Stimulated activated CD4-positive, alpha-beta T cell treated with anti-CD3 and anti-CD28 coated beads, Interleukin-15, amount 100 ng/mL, for 24 hours (primary cell): ENCODE measurements around the gene NDRG3.
"Not testable (repeated sequence)": the region's sequence is repeated elsewhere in the genome, so short reads cannot be mapped to it uniquely, and the experiment has no call there.

ENCODE experiments used
- DNase-seq: peaks from one replicate; pipeline ENCODE4 v3.0.0-alpha.2; 2020

Gene NDRG3

DNA sequence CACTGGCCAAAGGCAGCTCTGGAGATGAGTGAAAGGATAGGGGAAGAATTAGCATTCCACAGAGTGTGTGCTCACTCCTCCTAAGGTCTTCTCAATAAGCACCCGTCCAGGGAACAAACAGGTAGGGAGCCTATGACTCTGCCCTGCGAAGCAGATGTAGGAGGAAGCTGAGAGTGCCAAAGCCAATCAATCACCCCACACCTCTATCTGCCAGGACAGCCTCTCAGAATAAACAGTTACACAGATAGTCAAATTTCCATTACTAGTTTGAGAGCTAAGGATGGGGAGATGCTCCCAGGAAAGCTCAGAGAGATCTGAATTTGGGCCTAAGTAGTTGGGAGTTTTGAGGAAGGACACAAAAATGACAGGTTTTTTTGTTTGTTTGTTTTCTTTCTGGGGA is 59.4 kb downstream of the NDRG3 start:
- no peak for DNase-seq

DNA sequence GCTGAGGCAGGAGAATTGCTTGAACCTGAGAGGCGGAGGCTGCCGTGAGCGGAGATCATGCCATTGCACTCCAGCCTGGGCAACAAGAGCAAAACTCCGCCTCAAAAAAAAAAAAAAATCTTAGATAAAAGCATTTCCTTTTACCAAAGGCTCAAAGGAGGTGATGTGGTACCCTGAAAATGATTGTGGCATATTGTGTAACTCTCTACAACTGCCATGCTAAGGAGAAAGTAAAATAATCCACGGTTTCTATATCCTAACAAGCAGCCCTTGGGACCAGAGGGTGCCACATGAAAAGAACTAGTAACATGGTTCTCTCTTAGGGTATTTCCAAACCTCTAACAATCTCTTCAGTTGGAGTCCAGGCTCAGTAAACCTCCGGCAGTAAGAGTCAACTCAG is 61.1 kb downstream of the NDRG3 start:
- no peak for DNase-seq

DNA sequence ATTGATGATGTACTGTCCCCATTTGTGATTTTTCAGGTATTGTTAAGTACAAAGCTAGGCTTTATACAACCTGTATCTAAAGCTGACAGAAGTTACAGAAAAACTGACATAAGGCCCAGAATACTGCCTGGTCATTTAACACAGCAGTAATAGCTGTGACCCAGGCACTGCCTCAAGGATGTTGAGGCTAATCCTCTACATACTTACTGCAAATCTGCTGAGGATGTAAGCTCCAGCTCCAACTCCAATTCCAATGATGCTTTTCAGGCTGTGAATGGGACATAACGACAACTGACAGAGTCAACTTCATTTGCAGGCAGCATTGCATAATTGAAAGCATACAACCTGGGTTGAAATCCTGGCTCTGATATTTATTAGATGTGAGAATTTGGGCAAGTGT is 63.6 kb downstream of the NDRG3 start:
- DNase-seq: no peak

DNA sequence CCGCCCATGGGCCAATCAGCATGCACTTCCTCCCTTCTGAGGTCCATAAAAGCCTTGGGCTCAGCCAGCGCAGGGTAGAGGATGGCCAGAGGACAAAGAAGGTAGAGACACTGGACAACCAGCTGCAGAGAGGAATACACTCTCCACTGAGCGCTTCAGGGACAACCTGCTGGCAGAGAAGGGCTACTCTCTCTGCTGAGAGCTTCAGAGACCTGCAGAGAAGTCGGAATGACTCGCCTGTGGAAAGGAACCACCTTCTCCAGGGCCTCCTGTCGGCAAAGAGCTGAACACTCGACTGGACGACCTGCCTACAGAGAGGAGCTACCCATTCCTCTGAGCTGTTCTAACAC is 68.5 kb downstream of the NDRG3 start:
- DNase-seq: no peak

DNA sequence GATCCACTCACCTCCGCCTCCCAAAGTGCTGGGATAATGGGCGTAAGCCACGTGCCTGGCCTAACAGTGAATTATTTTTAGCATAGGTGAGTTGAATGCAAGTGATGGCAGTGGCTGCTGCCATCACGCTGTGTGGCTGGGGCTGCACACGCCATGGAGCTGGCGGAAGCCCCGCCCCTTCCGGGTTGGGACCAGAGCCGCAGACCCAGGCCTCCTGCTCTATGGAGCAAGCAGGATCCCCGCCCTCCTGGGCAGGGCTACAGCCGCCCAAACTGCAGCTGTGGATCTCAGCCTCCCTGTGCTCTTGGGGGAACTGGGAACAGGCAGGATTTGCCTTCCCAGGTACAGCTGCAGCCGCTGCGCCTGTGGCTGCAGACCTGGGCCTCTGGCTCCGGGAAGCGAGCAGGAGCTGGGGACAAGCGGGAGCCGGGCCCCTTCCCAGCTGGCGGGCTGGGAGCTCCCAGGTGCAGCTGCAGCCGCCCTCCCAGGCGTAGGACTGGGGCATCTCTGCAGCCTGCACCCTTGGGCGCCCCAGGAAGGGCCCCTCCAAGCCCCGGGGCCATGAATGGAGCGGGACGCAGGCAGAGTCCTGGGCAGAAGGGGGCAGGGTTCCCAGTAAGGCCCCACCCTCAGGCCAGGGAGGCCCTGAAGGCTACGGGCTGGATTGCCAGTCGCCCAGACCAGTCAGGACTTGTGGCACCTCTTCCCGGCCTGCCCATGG is 69.0 kb downstream of the NDRG3 start:
- no peak for DNase-seq

DNA sequence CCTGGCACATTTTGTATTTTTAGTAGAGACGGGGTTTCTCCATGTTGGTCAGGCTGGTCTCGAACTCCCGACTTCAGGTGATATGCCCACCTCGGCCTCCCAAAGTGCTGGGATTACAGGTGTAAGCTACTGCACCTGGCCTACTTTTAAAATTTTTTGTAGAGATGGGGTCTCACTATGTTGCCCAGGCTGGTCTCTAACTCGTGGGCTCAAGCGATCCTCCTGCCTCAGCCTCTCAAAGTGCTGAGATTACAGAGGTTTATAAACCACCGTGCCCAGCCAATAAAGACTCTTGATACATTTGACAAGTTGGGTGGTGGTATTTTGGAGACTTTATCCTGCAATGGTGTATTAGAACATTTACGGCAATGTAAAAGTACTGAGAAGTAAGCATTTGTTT is 70.3 kb downstream of the NDRG3 start:
- DNase-seq: not testable (repeated sequence)

DNA sequence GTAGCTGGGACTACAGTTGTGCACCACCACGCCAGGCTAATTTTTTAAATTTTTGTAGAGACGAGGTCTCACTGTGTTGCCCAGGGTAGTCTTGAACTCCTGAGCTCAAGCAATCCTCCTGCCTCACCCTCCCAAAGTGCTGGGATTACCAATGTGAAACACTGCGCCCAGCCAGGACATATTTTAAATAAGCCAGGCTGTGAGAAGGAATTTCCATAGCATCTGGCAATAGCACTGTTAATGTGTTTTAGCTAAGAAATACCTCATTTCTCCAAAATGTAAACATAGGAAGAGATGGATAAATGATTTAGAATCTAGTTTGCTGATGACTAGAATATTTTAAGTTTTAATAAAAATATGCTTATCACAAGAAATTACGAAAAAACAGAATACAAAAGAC is 72.9 kb downstream of the NDRG3 start:
- no peak for DNase-seq

DNA sequence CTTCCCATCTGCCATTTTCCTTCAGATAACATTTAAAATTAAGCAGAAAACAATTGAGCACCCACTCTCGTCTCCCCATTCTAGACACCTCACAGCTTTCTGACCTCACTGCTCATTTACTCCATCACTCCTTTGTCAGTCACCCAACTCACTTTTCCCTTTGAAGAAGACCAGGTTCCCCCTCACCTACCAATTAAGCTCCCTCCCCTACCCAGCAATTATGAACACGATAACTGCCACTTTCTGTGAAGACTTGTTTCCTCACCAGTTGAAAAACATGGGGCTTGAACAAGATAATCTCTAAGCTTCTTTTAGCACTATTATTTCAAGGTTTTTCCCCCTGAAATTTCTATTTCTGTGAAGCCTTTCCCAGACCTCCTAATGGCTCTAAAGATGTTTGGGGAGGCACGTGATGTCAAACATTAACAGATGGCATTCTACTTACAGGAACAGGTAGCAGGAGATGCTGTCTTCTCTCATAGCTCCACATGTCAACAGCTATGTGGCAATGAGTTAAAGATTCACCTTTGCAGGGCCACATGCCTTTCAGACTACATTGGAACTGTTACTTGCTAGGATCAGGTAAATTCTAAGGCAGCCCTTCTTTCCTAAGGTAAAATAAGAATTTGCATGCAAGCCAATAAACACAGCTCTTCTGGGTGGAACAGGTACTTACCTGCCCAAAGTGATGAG is 75.1 kb downstream of the NDRG3 start:
- no peak for DNase-seq

DNA sequence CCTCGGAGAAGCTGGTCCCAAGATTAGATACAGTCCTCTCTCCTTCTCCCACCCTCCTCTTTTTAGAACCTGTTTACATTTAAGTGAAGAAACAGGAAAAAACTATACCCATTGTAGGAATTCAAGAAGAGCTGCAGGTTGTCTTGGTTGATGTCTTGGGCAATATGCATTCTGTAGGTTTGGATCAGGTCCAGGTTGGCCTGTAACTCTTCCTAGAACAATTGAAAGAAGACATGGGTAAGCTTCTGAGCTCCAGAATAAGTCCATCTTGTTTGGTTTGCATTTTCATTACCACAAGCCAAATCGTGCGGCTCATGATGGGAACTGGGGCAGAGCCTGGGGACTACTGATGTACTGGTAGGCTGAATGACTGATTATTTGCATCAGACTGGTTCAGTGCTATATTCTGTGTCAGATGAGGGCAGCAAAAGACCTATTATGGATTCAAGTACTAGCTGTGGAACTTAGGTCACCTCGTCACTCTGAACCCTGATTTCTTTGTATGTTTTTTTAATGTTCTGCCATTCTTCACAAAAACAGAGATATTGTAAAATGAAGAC is 79.6 kb downstream of the NDRG3 start:
- DNase-seq: no peak

DNA sequence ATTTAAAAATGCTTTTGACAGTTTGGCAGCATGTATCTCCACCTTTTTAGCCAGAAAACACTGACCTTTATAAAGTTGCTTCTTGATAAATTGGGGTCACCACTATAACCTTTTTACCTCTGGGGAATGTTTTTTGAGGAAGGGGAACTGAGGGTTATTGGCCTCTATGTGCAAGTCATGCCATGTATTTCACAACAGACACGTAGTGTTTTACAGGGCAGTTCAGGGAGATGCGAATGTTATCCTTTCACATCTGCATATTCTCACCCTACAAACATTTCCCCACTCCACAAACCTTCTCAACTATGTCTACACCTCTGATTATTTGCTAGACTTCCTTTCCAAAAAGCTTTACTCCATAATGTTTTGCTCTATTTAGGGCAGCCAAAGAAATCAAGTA is 82.9 kb downstream of the NDRG3 start:
- no peak for DNase-seq

DNA sequence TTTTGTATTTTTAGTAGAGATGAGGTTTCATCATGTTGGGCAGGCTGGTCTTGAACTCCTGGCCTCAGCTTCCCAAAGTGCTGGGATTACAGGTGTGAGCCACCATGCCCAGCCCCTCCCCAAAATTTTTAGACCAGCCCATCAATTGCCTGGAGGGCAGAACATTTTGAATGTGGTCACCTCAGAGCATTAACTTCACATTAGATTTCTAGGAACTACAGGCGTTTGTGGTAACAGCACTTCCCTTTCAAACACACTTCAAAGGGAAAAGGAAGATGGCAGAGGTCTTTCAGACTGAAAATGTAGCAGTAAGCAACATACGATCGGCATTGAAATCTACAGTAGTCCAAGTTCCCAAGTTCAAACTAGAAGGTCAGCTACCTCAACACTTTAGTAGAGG is 87.6 kb downstream of the NDRG3 start:
- no peak for DNase-seq

DNA sequence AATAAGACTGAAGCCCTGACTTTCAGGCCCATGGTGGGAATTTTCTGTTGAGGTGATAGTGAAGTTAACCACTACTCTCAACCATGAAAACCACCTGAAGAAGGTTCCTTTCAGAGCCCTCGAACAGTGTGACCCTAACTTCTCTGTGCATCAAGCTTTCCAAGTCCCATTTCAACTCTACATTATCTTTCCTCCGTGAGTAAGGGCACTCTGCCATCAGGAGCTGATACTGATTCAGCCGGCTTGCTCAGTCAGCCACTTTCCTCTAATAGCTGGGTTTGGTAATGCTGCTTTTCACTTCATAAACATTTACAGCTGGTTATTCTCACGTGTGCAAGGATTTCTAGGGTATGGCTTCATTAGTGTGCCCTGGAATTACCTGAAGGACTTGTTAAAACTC is 89.2 kb downstream of the NDRG3 start:
- DNase-seq: no peak

DNA sequence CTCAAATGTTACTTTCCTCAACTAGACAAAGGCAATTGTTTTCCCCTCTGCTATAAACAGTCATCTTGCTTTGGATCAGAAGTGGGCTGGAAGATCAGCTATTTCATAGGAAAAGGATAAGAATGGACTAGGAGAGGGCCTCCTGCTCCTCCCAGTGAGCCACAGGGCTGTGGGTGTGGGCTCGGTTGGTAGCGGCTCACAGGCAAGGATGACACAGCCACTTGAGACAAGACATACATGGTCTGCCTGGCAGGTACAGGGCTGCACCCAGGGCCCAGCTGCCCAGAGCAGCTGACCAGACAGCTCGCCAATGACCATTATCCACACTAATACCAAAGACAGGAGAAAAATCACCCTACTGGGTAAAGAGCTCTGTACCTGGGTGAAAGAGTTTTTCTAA is 90.9 kb downstream of the NDRG3 start:
- no peak for DNase-seq

DNA sequence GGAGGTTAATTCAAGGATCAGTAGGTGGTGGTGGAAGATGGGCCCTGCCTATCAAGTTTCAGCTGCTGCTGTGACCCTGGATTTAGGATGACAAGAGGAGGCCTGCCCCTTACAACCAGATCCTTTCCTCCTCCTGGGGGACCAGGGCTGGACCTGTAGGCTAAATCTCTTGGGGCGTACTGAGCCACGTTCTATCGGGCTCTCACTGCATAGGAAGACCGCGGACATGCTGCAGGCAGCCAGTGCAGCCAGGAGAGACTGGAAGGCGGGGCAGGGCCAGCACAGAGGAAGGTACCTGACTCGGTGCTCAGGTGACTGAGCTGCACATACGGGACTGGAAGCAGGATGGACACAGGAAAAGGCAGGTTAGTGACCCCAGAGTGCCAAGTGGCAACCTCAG is 91.4 kb downstream of the NDRG3 start:
- no peak for DNase-seq

DNA sequence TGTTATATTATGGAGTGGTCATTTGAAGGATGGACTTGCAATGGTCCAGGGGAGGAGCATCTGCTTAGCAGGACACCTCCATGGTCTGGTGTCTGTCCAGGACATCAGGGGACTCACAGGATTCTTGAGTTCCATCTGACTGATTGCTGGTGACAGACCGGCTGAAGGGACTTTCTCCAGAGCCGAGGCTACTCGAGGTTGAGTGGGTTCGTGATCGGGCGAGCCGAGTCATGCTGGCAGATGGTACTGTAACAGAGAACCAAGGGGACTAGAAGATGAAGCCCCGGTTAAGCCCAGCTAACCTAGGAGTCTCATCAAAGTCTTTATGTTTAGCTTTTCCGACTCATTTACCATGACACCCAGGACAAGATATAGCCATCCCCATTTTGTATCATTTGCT is 92.4 kb downstream of the NDRG3 start:
- no peak for DNase-seq

DNA sequence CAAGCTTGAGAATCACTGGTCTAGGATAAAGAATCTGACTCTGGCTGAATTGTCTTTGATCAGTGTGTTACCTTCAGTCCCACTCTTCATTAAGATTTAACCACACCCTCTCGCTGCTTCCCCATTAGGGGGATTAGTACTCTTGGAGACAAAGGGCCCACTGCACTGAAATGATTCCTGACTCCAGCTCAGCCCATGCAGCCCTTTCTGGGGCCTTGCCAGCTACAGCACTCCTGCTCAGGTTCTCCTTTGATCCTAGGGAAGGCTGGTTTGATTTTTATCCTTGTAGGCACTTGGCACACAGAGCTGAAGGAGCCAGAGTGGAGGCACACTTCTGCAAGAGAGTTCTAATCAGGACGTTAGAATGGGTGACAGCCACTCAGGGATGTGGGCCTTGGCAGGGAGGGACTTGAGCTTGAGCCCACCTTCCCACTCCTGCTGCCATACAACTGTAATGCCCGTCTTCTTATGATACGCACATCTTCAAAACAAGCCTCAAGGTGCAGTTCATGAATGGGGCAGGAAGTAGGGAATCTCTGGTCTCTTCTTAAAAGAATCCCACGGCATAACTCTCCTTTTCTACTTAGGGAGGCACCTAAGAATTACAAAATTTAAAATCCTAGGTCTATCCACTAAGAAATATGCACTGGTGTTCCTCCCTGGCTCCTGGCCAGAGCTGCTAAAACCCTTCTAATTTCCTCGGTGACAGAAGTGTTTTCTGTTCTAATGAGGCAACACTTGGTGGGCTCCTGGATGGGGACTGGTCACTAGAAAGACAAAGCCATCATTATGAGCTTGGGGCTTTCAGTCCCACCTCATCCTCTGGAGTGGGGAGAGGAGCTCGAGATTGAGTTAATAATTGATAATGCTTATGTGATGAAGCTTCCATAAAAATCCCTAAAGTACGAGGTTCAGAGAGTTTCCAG is 98.4 kb downstream of the NDRG3 start:
- DNase-seq: no peak

DNA sequence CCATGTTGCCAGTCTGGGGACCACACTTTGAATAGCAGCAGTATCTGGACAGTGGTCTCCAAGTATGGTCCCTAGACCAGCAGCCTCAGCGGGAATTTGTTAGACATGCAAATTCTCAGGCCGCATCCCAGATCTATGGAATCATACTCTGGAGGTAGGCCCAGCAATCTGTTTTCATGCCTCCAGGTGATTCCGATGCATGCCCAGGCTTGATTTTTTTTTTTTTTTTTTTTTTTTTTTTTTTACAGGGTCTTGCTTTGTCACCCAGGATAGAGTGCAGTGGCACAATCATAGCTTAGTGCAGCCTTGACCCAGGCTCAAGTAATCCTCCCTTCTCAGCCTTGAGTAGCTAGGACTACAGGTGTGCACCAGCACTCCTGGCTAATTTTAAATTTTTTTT is 99.2 kb downstream of the NDRG3 start:
- no peak for DNase-seq

DNA sequence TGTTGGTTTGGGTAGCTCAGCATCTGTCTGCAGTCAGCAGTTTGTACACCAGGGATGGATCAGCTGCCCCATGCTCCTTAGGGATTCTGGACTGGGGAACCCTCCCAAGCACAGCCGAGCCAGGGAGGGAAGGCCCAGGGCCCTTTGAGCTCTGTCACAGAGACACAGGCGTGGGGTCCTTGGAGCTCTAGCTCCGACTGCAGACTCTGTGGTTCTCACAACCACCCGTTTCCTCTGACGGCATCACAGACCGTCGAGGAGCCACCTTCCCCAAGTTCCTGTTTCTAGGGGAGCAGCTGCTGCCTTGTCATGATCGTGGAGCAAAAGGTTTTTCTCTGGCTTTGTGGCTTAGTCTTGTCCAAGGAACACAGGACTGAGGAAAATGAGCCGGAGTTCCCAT is 99.9 kb downstream of the NDRG3 start, which contains the start of gene SLA2:
Gene SLA2, minus strand, starts transcription at position 199 of the 400 bp plus-strand sequence. CDS start 4,861 bp downstream, outside the sequence.
- peak; percentile 75 for DNase-seq

DNA sequence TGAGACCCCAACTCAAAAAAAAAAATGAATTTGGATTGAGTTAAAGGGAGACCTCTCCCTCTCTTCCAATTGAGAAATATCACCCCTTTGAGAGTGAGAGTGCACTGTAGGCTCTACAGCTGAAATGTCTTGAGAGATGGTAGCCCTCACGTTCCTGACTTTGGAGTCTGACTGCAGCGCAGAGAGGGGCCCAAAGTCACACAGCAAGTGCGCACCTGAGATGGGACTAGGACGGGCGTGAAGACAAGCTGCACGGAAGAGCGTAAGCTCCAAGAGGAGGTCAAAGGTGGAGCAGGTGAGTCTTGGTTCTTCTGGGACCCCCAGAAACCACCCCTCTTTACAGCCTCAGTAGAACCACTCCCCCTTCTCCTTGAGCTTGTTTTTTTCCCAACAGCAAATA is 100.5 kb downstream of the NDRG3 start:
- DNase-seq: no peak

DNA sequence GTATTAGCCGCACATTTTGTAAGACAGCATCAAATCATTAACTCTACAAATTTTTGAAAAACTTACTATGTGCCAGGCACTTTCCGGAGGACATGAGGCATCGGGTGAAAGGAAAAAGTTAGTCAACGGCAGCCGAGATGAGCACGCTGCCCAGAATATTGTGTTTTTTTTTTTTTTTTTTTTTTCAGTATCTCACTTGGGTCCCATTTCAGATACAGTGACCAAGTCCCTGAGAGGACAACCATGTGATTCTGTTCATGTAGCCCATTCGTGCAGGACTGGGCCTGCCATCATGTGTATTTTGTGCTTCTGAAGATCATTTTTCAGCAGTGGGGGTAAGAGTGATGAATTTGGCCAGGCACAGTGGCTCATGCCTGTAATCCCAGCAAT is 101.2 kb downstream of the NDRG3 start:
- peak; percentile 72 for DNase-seq

DNA sequence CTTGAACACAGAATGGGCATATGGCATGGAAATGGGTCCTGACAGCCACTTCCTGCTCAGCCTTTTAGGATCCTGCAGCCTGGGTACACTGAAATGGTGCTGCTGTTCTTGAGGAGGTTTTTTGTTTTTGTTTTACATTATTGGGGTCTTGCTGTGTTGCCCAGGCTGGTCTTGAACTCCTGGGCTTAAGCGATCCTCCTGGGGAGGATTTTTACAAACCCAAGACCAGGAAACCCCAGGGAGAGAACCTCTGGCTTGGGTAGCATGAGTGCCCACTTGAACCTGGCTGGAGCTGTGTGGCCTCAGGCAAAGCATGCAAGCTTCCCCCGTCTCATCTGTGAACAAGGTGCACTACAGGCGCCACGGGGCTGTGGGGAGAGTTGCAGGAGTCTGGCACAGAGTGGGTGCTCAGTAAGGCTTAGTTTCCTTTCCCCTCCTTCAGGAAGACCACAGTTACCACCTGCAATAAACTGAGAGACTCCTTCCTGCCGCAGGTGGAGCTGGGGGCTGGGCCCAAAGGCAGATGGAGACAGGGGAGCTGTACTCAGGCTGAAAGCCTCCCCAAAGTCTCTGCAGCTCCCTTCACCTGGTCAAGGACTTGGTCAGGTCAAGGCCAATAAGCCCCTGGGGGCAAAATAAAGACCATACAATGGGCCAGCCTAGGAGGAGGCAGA is 101.7 kb downstream of the NDRG3 start:
- peak; percentile 78 for DNase-seq

DNA sequence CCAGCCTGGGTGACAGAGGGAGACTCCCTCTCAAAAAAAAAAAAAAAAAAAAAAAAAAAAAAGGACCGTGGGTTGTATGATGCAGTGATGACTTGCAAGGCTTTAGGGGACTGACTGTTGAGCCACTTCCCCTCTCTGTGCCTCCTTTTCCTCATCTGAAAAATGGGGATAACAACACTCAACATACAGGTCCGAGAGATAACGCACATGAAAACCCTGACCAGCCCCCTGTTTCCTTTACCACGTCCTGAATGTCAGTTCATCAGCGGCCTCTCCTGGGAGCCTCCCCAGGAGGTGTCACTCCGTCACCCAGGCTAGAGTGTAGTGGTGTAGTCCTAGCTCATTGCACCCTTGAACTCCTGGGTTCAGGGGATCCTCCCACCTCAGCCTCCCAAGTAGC is 103.8 kb downstream of the NDRG3 start:
- no peak for DNase-seq

DNA sequence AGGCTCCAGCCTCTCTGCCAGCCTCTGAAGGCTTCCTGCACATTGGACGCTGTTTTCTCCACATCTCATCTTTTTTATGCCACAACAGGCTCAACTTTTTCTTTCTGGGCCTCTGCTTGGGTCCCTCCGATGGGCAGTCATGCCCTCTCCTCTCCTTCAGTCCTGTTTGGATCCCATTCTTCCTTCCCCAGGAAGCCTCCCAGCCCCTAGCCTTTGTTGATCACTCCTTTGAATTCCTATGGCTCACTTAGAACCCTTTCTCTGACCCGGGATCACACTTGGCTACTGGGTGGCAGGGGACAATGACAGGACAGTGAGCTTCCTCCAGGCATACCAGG is 104.4 kb downstream of the NDRG3 start:
- no peak for DNase-seq
